Dedifferentiated amniotic fluid mesenchymal stem cell (primary cell): ENCODE data around the gene MFAP1.
"Not testable (repeated sequence)": the region's sequence is repeated elsewhere in the genome, so short reads cannot be mapped to it uniquely, and the experiment has no call there.

ENCODE experiments used
- DNase-seq: peaks from one replicate; pipeline ENCODE4 v3.0.0-alpha.2; 2016; ENCODE audit errors: extremely low spot score

Gene MFAP1

GRCh38 chr15:43825305-43825704, 815 bp upstream of the MFAP1 start:
- not testable (repeated sequence) for DNase-seq

- DNase-seq, result no peak
Observed at GRCh38 chr15:43821505-43821904, 3.0 kb downstream of the MFAP1 start.

GRCh38 chr15:43815064-43815463, 9.4 kb downstream of the MFAP1 start:
- DNase-seq, result not testable (repeated sequence)

- no peak for DNase-seq
Observed at GRCh38 chr15:43808960-43809678, 15.4 kb downstream of the MFAP1 start.

GRCh38 chr15:43808435-43808950, 16.0 kb downstream of the MFAP1 start:
- no peak for DNase-seq

GRCh38 chr15:43802676-43803075, 21.8 kb downstream of the MFAP1 start:
- not testable (repeated sequence) for DNase-seq

GRCh38 chr15:43800286-43801141, 24.0 kb downstream of the MFAP1 start, which contains the start of gene HYPK:
TSS of gene HYPK (plus strand) at chr15:43800599. CDS start at chr15:43800623, 24 bp downstream.
- DNase-seq, result peak; percentile 83

GRCh38 chr15:43799945-43800285, 24.6 kb downstream of the MFAP1 start, which contains the start of gene SERINC4:
TSS of gene SERINC4 (minus strand) at chr15:43800220. CDS start at chr15:43799986, 234 bp downstream.
- DNase-seq, result no peak

- no peak for DNase-seq
Observed at GRCh38 chr15:43799209-43799944, 25.1 kb downstream of the MFAP1 start.

- no peak for DNase-seq
Observed at GRCh38 chr15:43796566-43796965, 27.9 kb downstream of the MFAP1 start.

- DNase-seq, result no peak
Observed at GRCh38 chr15:43795997-43796396, 28.5 kb downstream of the MFAP1 start.

GRCh38 chr15:43795197-43795596, 29.3 kb downstream of the MFAP1 start:
- no peak for DNase-seq

GRCh38 chr15:43794269-43795037, 30.0 kb downstream of the MFAP1 start:
- no peak for DNase-seq

GRCh38 chr15:43793647-43794046, 30.8 kb downstream of the MFAP1 start:
- no peak for DNase-seq

GRCh38 chr15:43792761-43793476, 31.6 kb downstream of the MFAP1 start:
- no peak for DNase-seq

- peak; percentile 99 for DNase-seq
Observed at GRCh38 chr15:43791993-43792760, 32.3 kb downstream of the MFAP1 start, which contains the start of gene SERF2. TSS of gene SERF2 (plus strand) at chr15:43792320. CDS start at chr15:43792377, 57 bp downstream.

GRCh38 chr15:43789409-43789808, 35.1 kb downstream of the MFAP1 start:
- no peak for DNase-seq

GRCh38 chr15:43779016-43779415, 45.5 kb downstream of the MFAP1 start:
- no peak for DNase-seq

GRCh38 chr15:43777267-43777914, 47.1 kb downstream of the MFAP1 start:
- DNase-seq, result peak; percentile 62
